Kidney (tissue), 14 donors: ENCODE results near the gene RBBP5. TPM values are rescaled to one million over a fixed set of nuclear protein-coding genes. Genes with fewer than 3 reads are reported as not detected.
A peak's percentile ranks its signal among the peaks of the same experiment; 100 is the strongest.

Experiments used
- DNase-seq, 5 donors: peaks; one replicate each; pipeline ENCODE4 v3.0.0-alpha.2; 2013 to 2020
- FAIRE-seq: peaks from 2 replicates; lab custom pipeline; 2012; peaks lifted over from hg19 to GRCh38; lab: Jason Lieb, UNC
- H3K27ac ChIP-seq, 2 donors: one replicate each; pipeline ENCODE4 v1.7.0; 2013; ENCODE audit warnings: low read depth in 2 of 2, low read length in 2 of 2, inconsistent platforms in 1 of 2
- H3K27me3 ChIP-seq: one replicate; pipeline ENCODE4 v1.7.1; 2013; ENCODE audit warnings: low read length, inconsistent platforms; ENCODE audit not compliant: control insufficient read depth, insufficient read depth
- H3K36me3 ChIP-seq, 3 donors: one replicate each; pipeline versions ENCODE4 v1.7.0 to v1.7.1; 2013; ENCODE audit warnings: low read length in 3 of 3, control low read depth in 1 of 3, inconsistent platforms in 1 of 3; ENCODE audit not compliant: insufficient read depth in 3 of 3, control insufficient read depth in 2 of 3
- H3K4me1 ChIP-seq, 3 donors: one replicate each; pipeline versions ENCODE4 v1.7.0 to v1.7.1; 2013; ENCODE audit warnings: low read length in 3 of 3, inconsistent platforms in 1 of 3, low read depth in 1 of 3; ENCODE audit not compliant: control insufficient read depth in 2 of 3, insufficient read depth in 2 of 3
- H3K4me3 ChIP-seq, 3 donors: one replicate each; pipeline versions ENCODE4 v1.7.0 to v1.8.1; 2013; ENCODE audit warnings: low read length in 3 of 3, control low read depth in 1 of 3, inconsistent platforms in 1 of 3
- H3K9ac ChIP-seq, 3 donors: one replicate each; pipeline versions ENCODE4 v1.7.0 to v1.7.1; 2013; ENCODE audit warnings: low read length in 3 of 3, control low read depth in 1 of 3, inconsistent platforms in 1 of 3
- H3K9me3 ChIP-seq, 3 donors: one replicate each; pipeline versions ENCODE4 v1.7.0 to v1.7.1; 2013; ENCODE audit warnings: low read length in 3 of 3, control low read depth in 1 of 3, inconsistent platforms in 1 of 3; ENCODE audit not compliant: control insufficient read depth in 2 of 3, insufficient read depth in 1 of 3
- intact Hi-C: fragments of 100-400 bp; cut with DNase I; formaldehyde crosslinking; loops from one replicate; pipeline ENCODE4 v1.11.1; 2022
- polyA plus RNA-seq: library from polyadenylated mRNA; stranded (reverse); fragments of 350-450 nt; fragmentation: Illumina TruSeq; extraction: RNeasy Lipid Tissue Mini Kit (QIAGEN cat#74804); gene quantifications from one replicate; pipeline ENCODE4 v1.2.3, GENCODE V29; 2014; ENCODE audit warnings: low read depth, low replicate concordance; ENCODE audit not compliant: insufficient read depth
- total RNA-seq: library from RNA; stranded (reverse); fragmentation: NEBNext Ultra II Directional; extraction: Animal tissue kit (Norgen Biotek cat#: 25700); gene quantifications from one replicate; pipeline ENCODE4 v1.2.1, GENCODE V29; 2021
- TF ChIP-seq, protein P1 (sequence below): IDR thresholded peaks from 3 replicates; pipeline ENCODE4 v1.5.1; 2012; ENCODE audit warnings: mild to moderate bottlenecking, moderate library complexity, borderline replicate concordance; ENCODE audit not compliant: insufficient read depth; ENCODE audit errors: extremely low read depth
- donor health status: control.
- donor health status: control.
- donor health status: control.
- donor health status: control.
- donor health status: control.
- donor health status: DM: yes; HTN: yes; CAD: no.
- donor health status: Normal renal cell carcinoma (clear cell type).

RBBP5 gene
- total and polyA plus RNA-seq, 2 donors from 2014 or later = 6.8 to 18.2 TPM

DNA sequence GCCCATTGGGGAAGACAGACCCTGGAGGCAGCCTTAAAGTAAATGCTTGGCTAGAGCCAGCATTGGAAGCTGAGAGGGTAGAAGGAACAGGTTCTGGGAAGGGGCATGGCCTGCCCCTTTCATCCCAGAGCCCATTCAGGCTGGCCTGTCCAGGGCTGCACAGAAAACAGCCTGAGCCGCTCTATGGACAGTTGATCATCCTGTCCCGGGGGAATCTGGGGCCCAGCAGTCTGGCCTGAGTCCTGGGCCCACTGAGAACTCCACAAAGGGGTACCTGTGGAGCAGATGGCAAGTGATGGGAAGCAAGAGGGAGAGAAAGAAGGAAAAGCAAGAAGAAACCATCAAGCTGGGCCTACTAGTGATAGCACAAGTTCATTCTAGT is 50.8 kb downstream of the RBBP5 start:
- Histone ChIP-seq H3K36me3 (no peaks in the 10 kb centered on the region), H3K4me3 (no peak overlapping the region), H3K27me3 (no peaks in the 10 kb centered on the region), H3K4me1 (no peaks in the 10 kb centered on the region), H3K27ac (no peak overlapping the region), H3K9ac (no peak overlapping the region), H3K9me3 (no peaks in the 10 kb centered on the region)
- intact Hi-C loops = no loop called here
- no peak for DNase-seq
- TF ChIP-seq, protein P1, sequence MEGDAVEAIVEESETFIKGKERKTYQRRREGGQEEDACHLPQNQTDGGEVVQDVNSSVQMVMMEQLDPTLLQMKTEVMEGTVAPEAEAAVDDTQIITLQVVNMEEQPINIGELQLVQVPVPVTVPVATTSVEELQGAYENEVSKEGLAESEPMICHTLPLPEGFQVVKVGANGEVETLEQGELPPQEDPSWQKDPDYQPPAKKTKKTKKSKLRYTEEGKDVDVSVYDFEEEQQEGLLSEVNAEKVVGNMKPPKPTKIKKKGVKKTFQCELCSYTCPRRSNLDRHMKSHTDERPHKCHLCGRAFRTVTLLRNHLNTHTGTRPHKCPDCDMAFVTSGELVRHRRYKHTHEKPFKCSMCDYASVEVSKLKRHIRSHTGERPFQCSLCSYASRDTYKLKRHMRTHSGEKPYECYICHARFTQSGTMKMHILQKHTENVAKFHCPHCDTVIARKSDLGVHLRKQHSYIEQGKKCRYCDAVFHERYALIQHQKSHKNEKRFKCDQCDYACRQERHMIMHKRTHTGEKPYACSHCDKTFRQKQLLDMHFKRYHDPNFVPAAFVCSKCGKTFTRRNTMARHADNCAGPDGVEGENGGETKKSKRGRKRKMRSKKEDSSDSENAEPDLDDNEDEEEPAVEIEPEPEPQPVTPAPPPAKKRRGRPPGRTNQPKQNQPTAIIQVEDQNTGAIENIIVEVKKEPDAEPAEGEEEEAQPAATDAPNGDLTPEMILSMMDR = no peak
- FAIRE-seq = no peak

DNA sequence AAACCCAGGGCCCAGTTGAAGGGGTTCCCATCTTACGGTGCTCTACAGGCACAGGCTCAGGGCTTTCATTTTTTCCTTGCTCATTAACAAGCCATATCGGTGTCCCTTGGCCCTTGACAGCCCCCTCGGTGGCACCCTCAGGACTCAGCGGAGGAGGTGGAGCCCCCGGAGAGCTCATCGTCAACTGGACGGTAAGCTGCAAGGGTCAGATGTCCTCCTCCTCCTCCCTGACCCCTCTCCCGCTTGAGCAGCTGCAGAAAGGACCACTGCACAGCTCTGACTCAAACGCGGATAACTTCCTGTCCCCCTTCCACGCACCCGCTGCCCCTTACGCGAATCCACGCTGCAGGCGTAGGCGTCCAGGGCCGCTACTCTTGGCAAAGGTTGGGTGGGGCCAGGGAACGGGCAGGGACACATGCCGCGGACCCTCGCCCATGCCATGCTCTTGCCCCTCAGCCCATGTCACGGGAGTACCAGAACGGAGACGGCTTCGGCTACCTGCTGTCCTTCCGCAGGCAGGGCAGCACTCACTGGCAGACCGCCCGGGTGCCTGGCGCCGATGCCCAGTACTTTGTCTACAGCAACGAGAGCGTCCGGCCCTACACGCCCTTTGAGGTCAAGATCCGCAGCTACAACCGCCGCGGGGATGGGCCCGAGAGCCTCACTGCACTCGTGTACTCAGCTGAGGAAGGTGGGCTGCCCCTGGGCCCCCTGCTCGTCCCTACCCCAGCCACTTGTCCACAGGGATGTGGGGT is 52.2 kb downstream of the RBBP5 start:
- intact Hi-C loops = loop anchor here (10.0 kb wide), 1 partner anchor 95 kb away; no protein-coding TSS in a partner anchor
- Histone ChIP-seq H3K27me3 (no peaks in the 10 kb centered on the region), H3K27ac (no peak overlapping the region), H3K9me3 (no peaks in the 10 kb centered on the region), H3K4me3 (no peak overlapping the region), H3K9ac (no peak overlapping the region), H3K36me3 (no peaks in the 10 kb centered on the region), H3K4me1 (no peaks in the 10 kb centered on the region)
- FAIRE-seq (no peak), DNase-seq (peak in 1 of 5 donors; percentile 72)
- TF ChIP-seq, protein P1 = no peak

DNA sequence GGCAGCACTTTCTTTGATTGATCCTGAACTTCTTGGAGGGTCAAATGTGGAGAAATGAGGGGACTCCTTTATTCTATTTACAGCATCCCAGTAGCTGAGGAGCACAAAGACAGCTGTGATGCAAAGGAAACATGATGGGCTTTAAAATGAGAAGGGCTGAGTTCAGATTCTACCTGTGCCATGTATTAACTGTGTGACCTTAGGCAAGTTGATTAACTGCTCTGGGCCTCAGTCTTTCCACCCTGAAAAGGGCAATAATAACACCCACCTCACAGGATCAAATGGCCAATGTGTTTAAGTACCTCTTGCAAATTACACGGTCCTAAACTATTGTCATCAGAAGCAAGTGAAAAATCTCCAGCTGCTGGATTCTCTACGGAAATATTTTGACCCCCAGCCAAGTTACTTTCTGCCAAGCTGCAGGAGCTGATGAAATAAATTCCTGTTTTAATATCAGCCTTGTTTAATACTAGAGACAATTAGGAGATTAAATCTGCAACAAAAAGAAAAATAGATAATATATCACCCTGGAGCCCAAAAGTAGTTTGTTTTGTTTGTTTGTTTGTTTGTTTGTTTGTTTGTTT is 53.2 kb downstream of the RBBP5 start:
- H3K27ac ChIP-seq = no peak overlapping the region
- DNase-seq (no peak), FAIRE-seq (no peak)
- TF ChIP-seq, protein P1 = no peak
- H3K4me1 ChIP-seq = no peaks in the 10 kb centered on the region
- no peak overlapping the region for H3K9ac ChIP-seq
- intact Hi-C loops = loop anchor here (10.0 kb wide), 1 partner anchor 94 kb away; no protein-coding TSS in a partner anchor
- no peaks in the 10 kb centered on the region for H3K27me3 ChIP-seq
- H3K4me3 ChIP-seq = no peak overlapping the region
- H3K36me3 ChIP-seq = no peaks in the 10 kb centered on the region
- H3K9me3 ChIP-seq = no peaks in the 10 kb centered on the region
